ENCODE measurements around the gene STAT5B.

STAT5B gene

DNA sequence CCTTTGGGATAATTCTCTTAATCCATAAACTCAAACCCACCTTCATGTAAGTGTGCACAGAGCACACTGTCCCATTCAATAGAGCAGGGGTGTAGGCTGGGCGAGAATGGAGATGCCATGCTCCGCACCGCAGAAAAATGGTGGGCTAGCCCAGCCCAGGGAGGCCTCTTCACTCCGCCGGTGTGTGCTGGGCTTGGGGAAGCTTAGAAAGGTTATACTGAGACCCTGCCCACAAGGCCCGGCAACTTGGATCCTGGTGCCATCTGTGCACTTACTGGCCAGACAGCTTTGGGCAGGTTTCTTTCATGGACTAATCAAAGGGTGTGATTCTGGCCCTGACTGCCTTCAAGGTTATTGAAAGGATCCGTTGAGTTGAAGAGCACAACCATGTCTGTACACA lies 8.4 kb upstream of the STAT5B start:
- H3K27me3 Mint-ChIP-seq, result no peaks in the 10 kb centered on the region
- peaks cover 24 to 61% of the 10 kb centered on the region in 2 donors for H3K4me1 Mint-ChIP-seq
- H3K36me3 Mint-ChIP-seq, result peaks cover 13 to 23% of the 10 kb centered on the region in 2 donors
- ATAC-seq (replicated peaks) (no peak), DNase-seq (no peak)
- H3K27ac Mint-ChIP-seq, result no peak overlapping the region
- H3K4me3 Mint-ChIP-seq, result no peak overlapping the region
- no peaks in the 10 kb centered on the region for H3K9me3 Mint-ChIP-seq

DNA sequence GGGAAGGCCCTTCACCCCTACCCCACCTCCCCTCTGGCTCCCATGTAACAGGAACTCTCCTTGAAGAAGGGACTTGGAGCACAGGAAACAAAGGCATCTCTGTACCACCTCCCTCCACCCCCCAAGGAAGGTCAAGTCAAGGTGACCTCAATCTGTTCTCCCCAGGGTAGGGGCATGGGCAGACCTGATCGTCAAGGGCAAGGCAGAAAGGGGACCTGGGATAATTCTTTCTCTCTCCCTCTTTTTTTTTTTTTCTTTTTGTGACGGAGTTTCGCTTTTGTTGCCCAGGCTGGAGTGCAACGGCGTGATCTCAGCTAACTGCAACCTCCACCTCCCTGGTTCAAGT lies 7.8 kb upstream of the STAT5B start:
- Mint-ChIP-seq H3K4me1 (peaks cover 23 to 56% of the 10 kb centered on the region in 2 donors), H3K4me3 (no peak overlapping the region), H3K27ac (no peak overlapping the region), H3K36me3 (peaks cover 7 to 17% of the 10 kb centered on the region in 2 donors), H3K27me3 (no peaks in the 10 kb centered on the region), H3K9me3 (no peaks in the 10 kb centered on the region)
- ATAC-seq (replicated peaks) (no peak), DNase-seq (no peak)

DNA sequence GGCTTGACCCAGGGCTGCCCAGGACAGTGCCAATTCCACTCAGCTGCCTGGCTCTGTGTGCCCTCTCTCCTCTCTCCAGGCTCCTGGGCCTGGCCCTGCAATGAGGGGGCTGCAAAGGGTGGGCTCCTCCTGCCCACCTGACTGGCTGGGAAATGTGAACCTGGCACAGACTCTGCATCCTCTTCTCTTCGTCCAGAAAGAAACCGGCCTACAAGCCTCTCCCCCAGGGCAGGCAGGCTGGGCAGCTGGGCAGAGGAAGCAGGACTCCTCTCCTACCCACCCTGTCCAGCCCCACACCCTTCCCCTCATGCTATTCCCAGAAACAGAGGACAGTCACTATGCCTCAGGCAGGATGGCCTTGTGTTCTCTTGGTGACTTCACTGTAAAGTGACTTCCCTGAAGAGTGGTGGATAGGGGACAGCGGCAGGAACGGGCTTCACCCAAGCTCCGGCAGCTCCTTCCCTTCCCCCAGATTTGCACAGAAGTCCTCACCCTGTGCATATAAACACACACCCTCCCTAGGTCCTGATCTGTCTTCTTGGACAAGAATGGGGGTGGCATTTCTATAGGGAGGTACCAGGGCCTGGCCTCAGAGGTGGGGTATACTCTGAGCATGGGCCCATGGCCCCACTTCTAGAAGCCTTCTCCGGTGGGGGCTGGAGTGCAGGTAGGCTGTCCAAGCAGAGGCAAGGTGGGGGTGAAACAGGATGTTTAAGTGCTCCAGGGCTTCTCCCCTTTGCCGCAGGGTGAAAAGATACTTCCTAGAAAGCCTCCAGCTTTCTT lies 7.2 kb upstream of the STAT5B start:
- H3K27me3 Mint-ChIP-seq, result no peaks in the 10 kb centered on the region
- H3K27ac Mint-ChIP-seq, result peak overlapping the region; percentile 5

DNA sequence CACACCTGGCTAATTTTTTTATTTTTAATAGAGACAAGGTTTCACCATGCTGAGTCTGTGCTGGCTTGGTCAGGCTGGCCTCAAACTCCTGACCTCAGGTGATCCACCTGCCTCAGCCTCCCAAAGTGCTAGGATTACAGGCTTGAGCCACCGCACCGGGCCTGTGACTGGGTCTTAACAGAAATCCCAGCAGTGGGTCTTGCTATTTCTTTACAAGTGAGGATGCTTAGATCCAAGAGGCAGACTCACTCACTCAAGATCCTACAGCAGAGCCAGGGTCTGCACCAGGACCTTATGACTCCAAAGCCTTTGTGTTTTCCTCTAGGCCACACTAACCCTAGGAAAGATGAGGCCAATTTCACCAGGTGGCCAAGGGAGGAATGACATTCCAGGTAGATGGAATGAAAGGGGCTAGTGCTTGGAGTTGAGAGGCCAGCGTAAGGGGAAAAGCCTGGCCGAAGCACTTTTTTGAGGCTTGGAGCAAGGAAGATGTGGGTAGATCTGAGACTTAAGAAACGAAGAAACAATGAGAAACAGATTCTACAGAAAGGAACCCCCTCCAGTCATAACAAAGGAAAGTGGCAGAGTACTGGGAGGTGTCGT lies 6.4 kb upstream of the STAT5B start:
- no peak for DNase-seq
- H3K4me3 Mint-ChIP-seq, result no peak overlapping the region
- H3K27me3 Mint-ChIP-seq, result no peaks in the 10 kb centered on the region
- no peak overlapping the region for H3K27ac Mint-ChIP-seq
- peaks cover 23 to 50% of the 10 kb centered on the region in 2 donors for H3K4me1 Mint-ChIP-seq
- no peaks in the 10 kb centered on the region for H3K9me3 Mint-ChIP-seq
- H3K36me3 Mint-ChIP-seq, result peaks cover 4 to 20% of the 10 kb centered on the region in 2 donors
- no peak for ATAC-seq (replicated peaks)

More for the DNA sequence above, 7.2 kb upstream of the STAT5B start:
- Mint-ChIP-seq H3K4me1 (peaks cover 23 to 54% of the 10 kb centered on the region in 2 donors), H3K9me3 (no peaks in the 10 kb centered on the region), H3K36me3 (peaks cover 4 to 15% of the 10 kb centered on the region in 2 donors), H3K4me3 (no peak overlapping the region)
- no peak for ATAC-seq (replicated peaks)
- DNase-seq, result no peak

DNA sequence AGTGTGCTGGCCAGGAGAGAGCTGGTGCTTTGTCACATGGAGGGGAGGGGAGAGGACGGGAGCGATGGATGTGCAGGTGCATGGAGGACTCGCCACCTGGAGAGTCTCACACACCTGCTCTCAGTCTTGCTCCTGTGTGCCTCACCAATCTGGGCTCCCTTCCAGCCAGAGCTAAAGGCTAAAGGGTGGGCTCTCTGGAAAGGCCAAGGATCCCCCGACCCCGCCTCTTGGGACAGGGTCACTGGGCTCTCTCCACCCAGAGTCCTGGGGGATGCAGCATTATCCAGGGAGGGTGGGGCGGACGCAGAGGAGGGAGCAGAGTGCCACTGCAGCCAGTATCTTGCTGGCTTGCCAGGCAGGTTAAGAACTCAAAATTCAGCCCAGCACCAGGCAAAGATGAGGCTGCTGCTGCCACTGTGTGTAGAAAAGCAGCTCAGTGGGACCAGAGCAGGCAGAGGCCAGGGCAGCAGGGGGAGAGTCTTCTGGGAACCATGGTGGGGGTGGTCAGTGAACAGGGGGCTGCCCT lies 5.4 kb upstream of the STAT5B start:
- ATAC-seq (replicated peaks) (no peak), DNase-seq (no peak)
- H3K27me3 Mint-ChIP-seq, result no peaks in the 10 kb centered on the region
- no peaks in the 10 kb centered on the region for H3K9me3 Mint-ChIP-seq
- peaks cover 4 to 25% of the 10 kb centered on the region in 2 donors for H3K36me3 Mint-ChIP-seq
- H3K4me3 Mint-ChIP-seq, result no peak overlapping the region
- H3K4me1 Mint-ChIP-seq, result peaks cover 20 to 50% of the 10 kb centered on the region in 2 donors
- peak overlapping the region; percentile 51 for H3K27ac Mint-ChIP-seq

DNA sequence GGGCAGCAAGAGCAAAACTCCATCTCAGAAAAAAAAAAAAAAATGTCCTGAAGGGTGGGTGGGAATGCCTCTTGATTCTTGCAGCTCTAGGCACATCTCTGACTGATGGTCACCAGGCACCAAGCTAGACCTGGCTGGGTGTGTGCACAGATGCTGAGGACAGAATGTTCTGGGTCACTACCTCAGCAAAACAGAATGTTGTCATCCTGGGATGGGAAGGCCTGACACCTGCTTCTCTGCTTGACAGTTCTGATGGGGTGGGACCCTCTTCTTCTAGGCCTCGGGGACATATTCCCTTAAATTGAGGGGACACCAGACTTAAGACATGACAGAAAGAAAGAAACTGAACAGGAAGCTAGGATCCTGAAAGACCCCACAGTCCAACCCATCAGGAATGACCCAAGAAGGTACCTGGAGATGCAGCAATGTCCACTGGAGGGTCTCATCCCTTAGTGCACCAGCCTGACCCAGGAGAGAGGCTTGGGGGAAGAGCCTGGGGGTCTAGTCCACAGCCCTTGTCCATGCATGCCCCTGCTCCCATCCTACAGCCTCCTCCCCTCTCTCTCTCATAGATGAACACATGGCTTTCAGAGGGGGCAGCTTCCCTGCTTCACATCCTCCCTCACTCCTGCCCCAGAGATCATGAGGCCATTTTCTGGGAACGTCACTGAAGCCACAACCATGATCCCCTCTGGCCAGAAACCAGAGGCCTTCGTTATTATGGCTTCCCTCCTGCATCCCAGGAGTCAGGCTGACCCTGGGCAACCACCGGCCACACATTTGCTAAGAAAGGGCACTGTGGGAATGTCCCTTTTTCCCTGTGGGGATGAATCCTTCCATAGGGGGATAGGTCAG lies 3.8 kb upstream of the STAT5B start:
- DNase-seq (no peak), ATAC-seq (replicated peaks) (no peak)
- no peak overlapping the region for H3K4me3 Mint-ChIP-seq
- H3K36me3 Mint-ChIP-seq, result peaks cover 3 to 26% of the 10 kb centered on the region in 2 donors
- H3K27me3 Mint-ChIP-seq, result no peaks in the 10 kb centered on the region
- no peak overlapping the region for H3K27ac Mint-ChIP-seq
- peaks cover 17 to 40% of the 10 kb centered on the region in 2 donors for H3K4me1 Mint-ChIP-seq
- H3K9me3 Mint-ChIP-seq, result no peaks in the 10 kb centered on the region

DNA sequence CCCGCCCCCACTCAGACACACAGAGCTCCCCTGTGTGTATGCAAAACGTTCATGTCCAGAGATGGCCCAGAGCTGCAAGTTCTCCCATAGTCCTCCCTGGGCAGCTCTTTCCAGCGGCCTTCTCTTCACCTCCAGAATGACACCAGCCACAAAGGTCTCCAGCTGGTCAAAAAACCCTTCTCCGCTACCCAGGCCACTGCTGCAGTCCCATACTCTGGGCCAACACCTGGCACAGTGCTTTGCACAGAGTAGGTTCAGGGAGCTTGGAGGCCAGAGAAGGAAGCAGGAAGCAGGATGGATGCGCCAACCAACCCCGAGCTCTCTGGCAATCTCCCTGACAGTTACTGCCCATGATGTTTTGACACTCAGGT lies 1.1 kb upstream of the STAT5B start:
- Mint-ChIP-seq H3K27ac (peak overlapping the region; percentile 94), H3K9me3 (no peaks in the 10 kb centered on the region), H3K36me3 (peaks cover 0 to 25% of the 10 kb centered on the region in 2 donors), H3K27me3 (no peaks in the 10 kb centered on the region), H3K4me1 (peaks cover 32 to 47% of the 10 kb centered on the region in 2 donors), H3K4me3 (peak overlapping the region; percentile 81 to 88)
- ATAC-seq (replicated peaks), result no peak
- DNase-seq, result no peak

DNA sequence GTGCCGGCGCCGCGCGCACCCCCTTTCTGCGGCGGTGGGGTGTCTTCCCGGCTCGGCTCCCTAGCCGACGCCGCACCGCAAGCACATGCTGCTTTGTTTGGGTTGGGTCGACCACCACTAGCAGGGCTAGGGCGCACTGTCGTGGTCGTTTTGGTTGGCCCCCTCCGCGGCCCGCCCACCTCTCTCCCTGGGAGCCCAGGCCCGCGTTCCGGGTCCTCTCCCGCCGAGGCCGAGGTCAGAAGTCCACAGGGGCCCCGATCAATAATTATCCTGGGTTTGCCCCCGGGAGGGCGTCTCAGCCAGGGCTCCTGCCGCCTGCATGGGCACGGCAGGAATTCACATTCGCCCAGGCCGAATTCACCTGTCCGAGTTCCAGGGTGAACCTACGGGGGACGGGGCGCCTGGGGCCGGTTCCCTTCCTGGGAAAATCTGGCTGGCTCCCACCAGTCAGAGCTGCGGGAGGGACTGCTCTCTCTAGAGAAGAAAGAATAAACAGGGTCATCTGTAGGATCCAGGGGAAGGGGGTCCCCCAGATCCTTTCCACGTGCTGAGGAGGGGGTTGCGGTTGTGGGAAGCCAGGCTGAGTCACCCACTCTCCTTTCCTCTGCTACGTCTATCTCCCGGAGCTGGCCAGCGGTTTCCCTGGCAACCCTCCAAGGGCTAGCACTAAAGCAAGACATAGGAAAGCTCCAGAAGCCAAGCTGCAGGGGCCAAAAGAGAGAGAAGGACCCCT lies 584 bp upstream of the STAT5B start:
- Mint-ChIP-seq H3K9me3 (no peaks in the 10 kb centered on the region), H3K36me3 (peaks cover 0 to 25% of the 10 kb centered on the region in 2 donors), H3K4me3 (peak overlapping the region; percentile 81 to 88), H3K27me3 (no peaks in the 10 kb centered on the region), H3K27ac (peak overlapping the region; percentile 94), H3K4me1 (peaks cover 37 to 53% of the 10 kb centered on the region in 2 donors)
- DNase-seq (no peak), ATAC-seq (replicated peaks) (no peak)

DNA sequence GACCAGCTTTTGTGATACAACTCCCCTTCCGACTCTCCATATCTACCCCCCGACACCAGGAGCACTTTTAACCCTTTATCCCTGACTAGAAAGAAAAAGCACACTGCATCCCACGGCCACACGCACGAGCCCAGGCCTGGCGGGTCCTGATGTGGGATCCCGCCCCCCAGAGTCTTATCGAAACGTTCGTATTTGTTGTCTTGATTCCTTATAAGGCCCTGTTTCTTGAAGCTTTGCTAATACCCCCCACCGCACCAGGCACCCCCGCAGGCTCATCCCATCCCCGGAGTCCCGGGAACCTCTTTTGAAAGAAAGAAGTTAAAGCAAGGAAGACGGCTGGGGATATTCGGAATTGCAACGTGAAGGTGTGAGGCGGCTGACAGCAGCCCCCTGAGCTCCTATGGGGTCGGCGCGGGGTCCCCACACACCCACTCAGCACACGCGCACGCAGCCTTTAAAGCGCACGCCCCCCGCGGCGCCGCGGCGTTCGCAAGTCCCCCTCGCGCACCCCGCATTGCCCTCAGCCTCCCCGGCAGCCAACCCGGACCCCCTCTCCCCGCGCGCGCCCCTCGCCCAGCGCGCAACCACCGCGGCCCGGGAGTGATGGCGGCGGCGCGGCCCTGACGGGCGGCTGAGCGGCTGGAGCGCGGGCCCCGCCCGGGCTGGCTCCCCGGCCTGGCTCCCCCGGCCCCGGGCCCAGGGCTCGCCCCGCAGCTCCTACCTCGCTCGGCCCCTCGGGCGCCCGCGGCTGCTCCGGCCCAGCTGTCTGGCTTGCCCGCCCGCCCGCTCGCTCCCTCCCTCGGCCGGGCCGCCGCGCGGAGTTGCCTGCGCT lies 448 bp downstream of the STAT5B start:
- Mint-ChIP-seq H3K4me3 (peak overlapping the region; percentile 84 to 91), H3K36me3 (peaks cover under 1 to 26% of the 10 kb centered on the region in 2 donors), H3K4me1 (peaks cover 42 to 62% of the 10 kb centered on the region in 2 donors), H3K27ac (peak overlapping the region; percentile 90), H3K27me3 (no peaks in the 10 kb centered on the region), H3K9me3 (no peaks in the 10 kb centered on the region)
- ATAC-seq (replicated peaks), result peak; percentile 66 to 74
- DNase-seq, result no peak

DNA sequence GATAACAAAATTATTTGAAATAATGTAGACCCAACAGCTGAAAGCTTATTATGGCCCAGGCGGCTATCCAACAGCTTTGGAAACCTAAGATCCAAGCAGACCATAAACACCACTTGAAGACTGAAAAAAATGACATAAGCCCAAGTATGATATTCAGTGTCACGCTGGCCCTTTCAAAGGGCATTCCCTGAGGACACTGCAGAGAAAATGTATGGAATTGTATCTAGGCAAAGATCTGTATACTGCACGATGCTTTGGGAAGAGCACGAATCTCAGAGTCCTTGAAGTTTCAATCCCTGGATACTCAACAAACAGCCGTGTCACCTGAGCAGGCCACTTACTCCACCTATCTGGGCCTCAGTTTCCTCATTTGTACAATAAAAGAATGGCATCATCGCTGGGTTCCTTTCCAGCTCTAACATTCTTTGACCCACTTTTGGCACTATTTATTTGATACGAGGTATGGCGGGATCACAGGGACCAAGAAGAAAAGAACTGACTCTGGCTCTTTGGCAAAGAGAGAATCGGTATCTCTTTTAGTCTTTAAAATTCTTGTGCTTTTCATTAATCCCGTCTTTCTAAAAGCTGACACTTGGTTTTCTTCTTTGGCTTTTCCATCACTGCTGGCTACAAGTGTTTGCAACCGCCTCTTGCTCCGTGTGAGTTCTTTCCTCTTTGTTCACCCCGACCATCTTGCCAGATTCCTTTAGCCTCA lies 1.2 kb downstream of the STAT5B start:
- H3K36me3 Mint-ChIP-seq, result peaks cover 2 to 24% of the 10 kb centered on the region in 2 donors
- no peaks in the 10 kb centered on the region for H3K27me3 Mint-ChIP-seq
- H3K4me1 Mint-ChIP-seq, result peaks cover 44 to 59% of the 10 kb centered on the region in 2 donors
- no peaks in the 10 kb centered on the region for H3K9me3 Mint-ChIP-seq
- H3K27ac Mint-ChIP-seq, result peak overlapping the region; percentile 90
- ATAC-seq (replicated peaks) (no peak), DNase-seq (no peak)
- H3K4me3 Mint-ChIP-seq, result peak overlapping the region; percentile 84 to 91

DNA sequence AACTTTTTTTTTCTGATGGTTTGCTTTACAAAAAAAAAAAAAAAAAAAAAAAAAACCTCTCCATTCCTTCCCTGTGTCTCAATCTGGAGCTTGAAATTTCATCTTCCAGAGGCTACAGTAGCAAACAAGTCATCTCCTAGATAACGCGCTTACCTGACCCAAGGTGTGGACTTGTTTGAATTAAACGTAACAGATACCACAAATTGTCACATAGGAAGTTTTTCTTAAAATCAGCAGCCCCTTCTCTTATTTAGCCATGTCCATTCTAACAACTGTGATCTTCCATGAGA lies 2.0 kb downstream of the STAT5B start:
- Mint-ChIP-seq H3K36me3 (peaks cover 4 to 22% of the 10 kb centered on the region in 2 donors), H3K9me3 (no peaks in the 10 kb centered on the region), H3K4me1 (peaks cover 42 to 63% of the 10 kb centered on the region in 2 donors), H3K4me3 (peak overlapping the region; percentile 84 to 91), H3K27me3 (no peaks in the 10 kb centered on the region), H3K27ac (peak overlapping the region; percentile 6)
- no peak for ATAC-seq (replicated peaks)
- no peak for DNase-seq

DNA sequence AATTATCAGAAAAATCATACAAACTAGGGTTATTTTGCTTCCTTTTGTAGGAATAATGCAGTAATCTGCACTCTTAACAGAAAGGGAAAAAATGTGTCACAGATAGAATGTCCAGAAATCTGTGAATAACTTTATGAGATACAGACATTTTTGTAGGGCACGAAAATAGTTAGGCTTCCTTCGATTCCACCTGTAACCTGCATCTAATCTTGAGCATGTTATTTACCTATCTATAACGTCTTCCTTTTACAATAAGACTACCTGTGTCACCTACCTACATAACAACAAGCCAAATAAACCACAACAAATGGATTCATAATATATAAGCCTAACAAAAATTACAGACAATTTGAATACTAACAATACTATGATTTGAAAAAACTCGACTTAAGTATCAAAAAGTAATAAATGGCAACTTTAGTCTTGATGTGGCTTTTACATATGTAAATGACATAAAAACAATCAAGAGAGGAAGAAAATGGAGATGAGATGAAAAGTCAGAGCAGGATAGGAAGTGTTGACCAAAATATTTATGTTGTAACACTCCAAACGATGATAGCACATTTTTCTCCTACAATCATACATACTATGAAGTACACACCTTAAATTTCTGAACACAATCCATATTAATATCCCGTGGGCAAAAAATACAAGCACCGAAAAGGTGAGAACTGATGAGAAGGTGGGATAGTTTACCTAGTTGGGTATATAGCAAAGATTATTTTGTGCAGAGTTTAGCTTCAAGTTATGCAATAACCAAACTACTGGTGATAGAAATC lies 2.5 kb downstream of the STAT5B start:
- no peaks in the 10 kb centered on the region for H3K27me3 Mint-ChIP-seq
- H3K36me3 Mint-ChIP-seq, result peaks cover 4 to 22% of the 10 kb centered on the region in 2 donors
- H3K9me3 Mint-ChIP-seq, result no peaks in the 10 kb centered on the region
- DNase-seq (no peak), ATAC-seq (replicated peaks) (no peak)
- H3K27ac Mint-ChIP-seq, result peak overlapping the region; percentile 79
- H3K4me1 Mint-ChIP-seq, result peaks cover 43 to 65% of the 10 kb centered on the region in 2 donors
- peak overlapping the region; percentile 58 to 61 for H3K4me3 Mint-ChIP-seq
